Mesenchymal stem cell (in vitro differentiated cells and primary cell): ENCODE results near the gene MSI2.

ENCODE experiments used
- DNase-seq: peaks from one replicate; pipeline ENCODE4 v3.0.0-alpha.2; 2013
- H2AFZ ChIP-seq: one replicate; pipeline ENCODE4 v1.6.1; 2013; ENCODE audit warnings: low read depth, mild to moderate bottlenecking, control low read depth, inconsistent platforms, low read length, moderate library complexity
- H2AK5ac ChIP-seq: 2 replicates; pipeline ENCODE4 v1.6.1; 2013; ENCODE audit warnings: low read length, moderate library complexity, mild to moderate bottlenecking, inconsistent platforms; ENCODE audit not compliant: severe bottlenecking
- H2BK120ac ChIP-seq: one replicate; pipeline ENCODE4 v1.6.1; 2013; ENCODE audit warnings: low read depth, mild to moderate bottlenecking, inconsistent platforms, low read length, moderate library complexity
- H2BK12ac ChIP-seq, 2 experiments: one replicate each; pipeline ENCODE4 v1.6.1; 2013; ENCODE audit warnings: inconsistent platforms in 2 of 2, low read length in 2 of 2, mild to moderate bottlenecking in 2 of 2, moderate library complexity in 2 of 2, control low read depth in 1 of 2
- H2BK15ac ChIP-seq: one replicate; pipeline ENCODE4 v1.6.1; 2013; ENCODE audit warnings: mild to moderate bottlenecking, low read depth, inconsistent platforms; ENCODE audit not compliant: poor library complexity, severe bottlenecking
- H2BK5ac ChIP-seq: 2 replicates; pipeline ENCODE4 v1.6.1; 2013; ENCODE audit warnings: low read depth, mild to moderate bottlenecking, low read length, control low read depth, inconsistent platforms; ENCODE audit not compliant: poor library complexity, severe bottlenecking
- H3K14ac ChIP-seq, 2 experiments: one replicate each; pipeline ENCODE4 v1.6.1; 2013; ENCODE audit warnings: inconsistent platforms in 2 of 2, low read length in 2 of 2, control low read depth in 1 of 2, mild to moderate bottlenecking in 1 of 2, moderate library complexity in 1 of 2
- H3K18ac ChIP-seq, 2 experiments: one replicate each; pipeline ENCODE4 v1.6.1; 2013; ENCODE audit warnings: inconsistent platforms in 2 of 2, low read length in 2 of 2, control low read depth in 1 of 2, low read depth in 1 of 2, mild to moderate bottlenecking in 1 of 2
- H3K23ac ChIP-seq, 2 experiments: one replicate each; pipeline ENCODE4 v1.6.1; 2013; ENCODE audit warnings: inconsistent platforms in 2 of 2, low read length in 2 of 2, mild to moderate bottlenecking in 2 of 2, moderate library complexity in 2 of 2, control low read depth in 1 of 2
- H3K27ac ChIP-seq: 2 replicates; pipeline ENCODE4 v1.5.1; 2013; ENCODE audit warnings: mild to moderate bottlenecking, moderate library complexity, low read length, control low read depth, inconsistent platforms; ENCODE audit not compliant: poor library complexity, severe bottlenecking
- H3K27me3 ChIP-seq, 2 experiments: 2 replicates each; pipeline versions ENCODE4 v1.6.1 to v1.7.0; 2013; ENCODE audit warnings: low read length in 2 of 2, mild to moderate bottlenecking in 2 of 2, moderate library complexity in 2 of 2, control low read depth in 1 of 2, inconsistent platforms in 1 of 2; ENCODE audit not compliant: control insufficient read depth in 1 of 2, insufficient read depth in 1 of 2
- H3K36me3 ChIP-seq, 2 experiments: 2 replicates each; pipeline versions ENCODE4 v1.6.1 to v1.7.0; 2013; ENCODE audit warnings: low read length in 2 of 2, control low read depth in 1 of 2, inconsistent platforms in 1 of 2, low read depth in 1 of 2, mild to moderate bottlenecking in 1 of 2; ENCODE audit not compliant: insufficient read depth in 2 of 2, control insufficient read depth in 1 of 2
- H3K4ac ChIP-seq, 2 experiments: one replicate each; pipeline ENCODE4 v1.6.1; 2013; ENCODE audit warnings: inconsistent platforms in 2 of 2, low read length in 2 of 2, mild to moderate bottlenecking in 2 of 2, moderate library complexity in 2 of 2, control low read depth in 1 of 2, low read depth in 1 of 2
- H3K4me1 ChIP-seq: 2 replicates; pipeline ENCODE4 v1.6.1; 2013; ENCODE audit warnings: low read depth, low read length, control low read depth; ENCODE audit not compliant: control insufficient read depth, insufficient read depth
- H3K4me2 ChIP-seq: 2 replicates; pipeline ENCODE4 v1.6.1; 2013; ENCODE audit warnings: low read length, mild to moderate bottlenecking, inconsistent platforms; ENCODE audit not compliant: poor library complexity, severe bottlenecking
- H3K4me3 ChIP-seq, 2 experiments: 2 replicates each; pipeline versions ENCODE4 v1.5.1 to v1.7.0; 2013; ENCODE audit warnings: low read length in 2 of 2, mild to moderate bottlenecking in 2 of 2, control low read depth in 1 of 2, low read depth in 1 of 2; ENCODE audit not compliant: insufficient read depth in 1 of 2
- H3K79me1 ChIP-seq: replicated peaks from 2 replicates; pipeline ENCODE4 v1.6.1; 2013; ENCODE audit warnings: mild to moderate bottlenecking, control low read depth, low read length, inconsistent platforms; ENCODE audit not compliant: poor library complexity, severe bottlenecking
- H3K9ac ChIP-seq: 2 replicates; pipeline ENCODE4 v1.7.0; 2013; ENCODE audit warnings: mild to moderate bottlenecking, low read length, moderate library complexity
- H3K9me3 ChIP-seq: 2 replicates; pipeline ENCODE4 v1.7.0; 2013; ENCODE audit warnings: mild to moderate bottlenecking, low read length; ENCODE audit not compliant: control insufficient read depth
- H4K8ac ChIP-seq: one replicate; pipeline ENCODE4 v1.6.1; 2013; ENCODE audit warnings: inconsistent platforms, mild to moderate bottlenecking, low read length, moderate library complexity
- H4K91ac ChIP-seq: one replicate; pipeline ENCODE4 v1.6.1; 2013; ENCODE audit warnings: mild to moderate bottlenecking, low read length, inconsistent platforms
- WGBS: methylation state at CpG from one replicate; pipeline ENCODE4 v1.1.7; 2013; ENCODE audit warnings: mixed read lengths; 5-methylcytosine and 5-hydroxymethylcytosine counted together

MSI2 gene

GRCh38 chr17:57645950-57646665 lies 389.8 kb downstream of the MSI2 start:
- no peak overlapping the region for H3K4me3 ChIP-seq
- no peak overlapping the region for H2AFZ ChIP-seq
- no peak overlapping the region for H3K27ac ChIP-seq
- H3K79me1 ChIP-seq, result no peaks in the 10 kb centered on the region
- 79% methylated on average over 6 of the region's 6 CpGs for WGBS
- no peaks in the 10 kb centered on the region for H3K9me3 ChIP-seq
- H2BK15ac ChIP-seq, result no peak overlapping the region
- no peak overlapping the region for H2BK5ac ChIP-seq
- H3K9ac ChIP-seq, result no peak overlapping the region
- H2BK120ac ChIP-seq, result no peak overlapping the region
- H2BK12ac ChIP-seq, result no peak overlapping the region
- H3K14ac ChIP-seq, result no peak overlapping the region
- no peak overlapping the region for H4K8ac ChIP-seq
- H3K36me3 ChIP-seq, result peaks cover 0 to 28% of the 10 kb centered on the region in 2 experiments
- no peak overlapping the region for H3K4ac ChIP-seq
- no peaks in the 10 kb centered on the region for H3K27me3 ChIP-seq
- no peak overlapping the region for H3K18ac ChIP-seq
- peaks cover 14% of the 10 kb centered on the region for H3K4me1 ChIP-seq
- H2AK5ac ChIP-seq, result no peak overlapping the region
- no peak overlapping the region for H3K23ac ChIP-seq
- DNase-seq, result peak; percentile 68
- H4K91ac ChIP-seq, result no peak overlapping the region
- no peak overlapping the region for H3K4me2 ChIP-seq

GRCh38 chr17:57648720-57649119 lies 392.4 kb downstream of the MSI2 start:
- no peak overlapping the region for H3K14ac ChIP-seq
- no peaks in the 10 kb centered on the region for H3K27me3 ChIP-seq
- DNase-seq, result no peak
- peaks cover 2% of the 10 kb centered on the region for H3K79me1 ChIP-seq
- no peak overlapping the region for H3K18ac ChIP-seq
- H2BK120ac ChIP-seq, result no peak overlapping the region
- H2BK5ac ChIP-seq, result no peak overlapping the region
- H2BK12ac ChIP-seq, result no peak overlapping the region
- H3K4me1 ChIP-seq, result peaks cover 14% of the 10 kb centered on the region
- H2BK15ac ChIP-seq, result no peak overlapping the region
- H3K9me3 ChIP-seq, result no peaks in the 10 kb centered on the region
- peaks cover 0 to 25% of the 10 kb centered on the region in 2 experiments for H3K36me3 ChIP-seq
- H4K91ac ChIP-seq, result no peak overlapping the region
- no peak overlapping the region for H2AFZ ChIP-seq
- no peak overlapping the region for H3K4ac ChIP-seq
- H3K27ac ChIP-seq, result no peak overlapping the region
- no peak overlapping the region for H4K8ac ChIP-seq
- no peak overlapping the region for H2AK5ac ChIP-seq
- no peak overlapping the region for H3K23ac ChIP-seq
- no peak overlapping the region for H3K4me3 ChIP-seq
- WGBS, result 88% methylated on average over 5 of the region's 5 CpGs
- H3K9ac ChIP-seq, result no peak overlapping the region
- no peak overlapping the region for H3K4me2 ChIP-seq

GRCh38 chr17:57649191-57649590 lies 392.9 kb downstream of the MSI2 start:
- Histone ChIP-seq H2BK15ac (no peak overlapping the region), H3K9me3 (no peaks in the 10 kb centered on the region), H4K8ac (no peak overlapping the region), H2AK5ac (no peak overlapping the region), H3K14ac (no peak overlapping the region), H3K36me3 (peaks cover 0 to 26% of the 10 kb centered on the region in 2 experiments), H4K91ac (no peak overlapping the region), H3K27ac (no peak overlapping the region), H3K4me3 (no peak overlapping the region), H2BK120ac (no peak overlapping the region), H2AFZ (no peak overlapping the region), H3K9ac (no peak overlapping the region), H2BK12ac (no peak overlapping the region), H3K23ac (no peak overlapping the region), H3K4ac (no peak overlapping the region), H3K4me1 (peaks cover 14% of the 10 kb centered on the region), H3K18ac (no peak overlapping the region), H2BK5ac (no peak overlapping the region), H3K4me2 (no peak overlapping the region), H3K27me3 (no peaks in the 10 kb centered on the region), H3K79me1 (peaks cover 2% of the 10 kb centered on the region)
- WGBS, result 95% methylated on average over 3 of the region's 3 CpGs
- DNase-seq, result no peak

- Histone ChIP-seq H3K9me3 (no peaks in the 10 kb centered on the region), H2AK5ac (no peak overlapping the region), H2BK12ac (peak overlapping the region in 1 of 2 experiments; percentile 40), H3K4ac (peak overlapping the region in 1 of 2 experiments; percentile 4), H3K79me1 (peaks cover 2% of the 10 kb centered on the region), H4K8ac (no peak overlapping the region), H3K23ac (no peak overlapping the region), H2AFZ (no peak overlapping the region), H2BK15ac (no peak overlapping the region), H3K27me3 (no peaks in the 10 kb centered on the region), H3K36me3 (peaks cover 0 to 26% of the 10 kb centered on the region in 2 experiments), H3K9ac (no peak overlapping the region), H2BK120ac (no peak overlapping the region), H3K14ac (peak overlapping the region in 1 of 2 experiments; percentile 72), H3K4me3 (no peak overlapping the region), H3K4me1 (peaks cover 14% of the 10 kb centered on the region), H4K91ac (no peak overlapping the region), H3K27ac (peak overlapping the region; percentile 24), H2BK5ac (no peak overlapping the region), H3K4me2 (no peak overlapping the region), H3K18ac (no peak overlapping the region)
- WGBS, result 25% methylated on average over 6 of the region's 8 CpGs
- peak; percentile 57 for DNase-seq
Observed at GRCh38 chr17:57649731-57650484, 393.6 kb downstream of the MSI2 start.
